HepG2 (cell line): Measurements from ENCODE around the gene TXNL4A. TPM values are rescaled to one million over a fixed set of nuclear protein-coding genes. Genes with fewer than 3 reads are reported as not detected.

Experiments
- AHDC1 ChIP-seq: sonication (generic); formaldehyde crosslinking; IDR thresholded peaks from 2 replicates; pipeline ENCODE4 v1.5.1; 2020; ENCODE audit warnings: mild to moderate bottlenecking, missing genetic modification reagents, borderline replicate concordance
- ARNT ChIP-seq: fragments of 450-650 bp; IDR thresholded peaks from 2 replicates; pipeline ENCODE4 v1.6.1; 2017
- ELF3 ChIP-seq: IDR thresholded peaks from 2 replicates; pipeline ENCODE4 v1.6.1; 2016; ENCODE audit warnings: missing genetic modification reagents, missing compliant biosample characterization
- FOSL2 ChIP-seq: sonication (generic); formaldehyde crosslinking; IDR thresholded peaks from 2 replicates; pipeline ENCODE4 v1.4.0; 2020; ENCODE audit warnings: missing genetic modification reagents
- GMEB1 ChIP-seq: sonication (generic); formaldehyde crosslinking; IDR thresholded peaks from 2 replicates; pipeline ENCODE4 v1.5.1; 2020; ENCODE audit warnings: missing genetic modification reagents, mild to moderate bottlenecking, borderline replicate concordance
- GTF2F1 ChIP-seq: fragments of 150-350 bp; IDR thresholded peaks from 2 replicates; pipeline ENCODE4 v1.6.1; 2014; ENCODE audit warnings: low read length
- MXI1 ChIP-seq: IDR thresholded peaks from 3 replicates; pipeline ENCODE4 v1.6.1; 2012; ENCODE audit warnings: low read depth, low read length, inconsistent platforms, borderline replicate concordance
- PAWR ChIP-seq: sonication (generic); formaldehyde crosslinking; IDR thresholded peaks from 2 replicates; pipeline ENCODE4 v1.4.0; 2020; ENCODE audit warnings: missing genetic modification reagents, mild to moderate bottlenecking, borderline replicate concordance
- RORA ChIP-seq: sonication (generic); formaldehyde crosslinking; IDR thresholded peaks from 2 replicates; pipeline ENCODE4 v1.5.0; 2020; ENCODE audit warnings: mild to moderate bottlenecking, missing genetic modification reagents, moderate library complexity
- SALL2 ChIP-seq: sonication (generic); formaldehyde crosslinking; IDR thresholded peaks from 2 replicates; pipeline ENCODE4 v1.8.1; 2023; ENCODE audit warnings: mild to moderate bottlenecking, missing genetic modification reagents, inconsistent platforms
- SMAD1 ChIP-seq: sonication (generic); formaldehyde crosslinking; IDR thresholded peaks from 2 replicates; pipeline ENCODE4 v1.4.0; 2020; ENCODE audit warnings: missing genetic modification reagents, low read depth, mild to moderate bottlenecking, borderline replicate concordance
- SRSF1 ChIP-seq: fragments of 200-400 bp; formaldehyde crosslinking; optimal IDR thresholded peaks from 2 replicates; pipeline ENCODE3; 2017; ENCODE audit warnings: mild to moderate bottlenecking, low read depth, low read length, moderate library complexity
- ZBTB21 ChIP-seq: sonication (generic); formaldehyde crosslinking; IDR thresholded peaks from 2 replicates; pipeline ENCODE4 v1.4.0; 2020; ENCODE audit warnings: missing genetic modification reagents
- ZNF329 ChIP-seq: sonication (generic); formaldehyde crosslinking; IDR thresholded peaks from 2 replicates; pipeline ENCODE4 v1.9.0; 2021; ENCODE audit warnings: low read depth, mild to moderate bottlenecking, missing genetic modification reagents
- ZNF660 ChIP-seq: sonication (generic); formaldehyde crosslinking; IDR thresholded peaks from 2 replicates; pipeline ENCODE4 v1.5.1; 2020; ENCODE audit warnings: mild to moderate bottlenecking, low read depth, missing genetic modification reagents, borderline replicate concordance
- ZNF781 ChIP-seq: sonication (generic); formaldehyde crosslinking; IDR thresholded peaks from 2 replicates; pipeline ENCODE4 v1.5.1; 2020; ENCODE audit warnings: borderline replicate concordance, mild to moderate bottlenecking, missing genetic modification reagents; ENCODE audit errors: not compliant biosample characterization
- polyA plus RNA-seq, 8 experiments: library from polyadenylated mRNA; depleted of rRNA in 3 of 8; stranded (reverse) in 7 of 8; unstranded in 1 of 8; fragments of >200 nt; fragmentation: Illumina TruSeq in 4 of 8; extraction: Trizol in 4 of 8; gene quantifications; 2 replicates each; pipeline versions ENCODE4 v1.2.1 to v1.2.3, GENCODE V29; 2011 to 2016; ENCODE audit warnings: low read depth in 4 of 8, missing spikeins in 1 of 8, mixed read lengths in 1 of 8; ENCODE audit not compliant: insufficient read depth in 1 of 8
- total RNA-seq, 5 experiments: library from RNA; depleted of rRNA; stranded (reverse); fragments of >200 nt; fragmentation: Illumina TruSeq; extraction: Trizol; gene quantifications; 2 replicates each; pipeline ENCODE4 v1.2.3, GENCODE V29; 2016; ENCODE audit warnings: low read depth in 1 of 5
- TF ChIP-seq, protein P1 (sequence below), 2 experiments: IDR thresholded peaks; 2 replicates each; pipeline ENCODE4 v1.6.1; 2011 to 2012; ENCODE audit warnings: low read length in 2 of 2, borderline replicate concordance in 1 of 2, low read depth in 1 of 2, mild to moderate bottlenecking in 1 of 2, moderate library complexity in 1 of 2
- TF ChIP-seq, protein P2 (sequence below): sonication (generic); formaldehyde crosslinking; IDR thresholded peaks from 2 replicates; pipeline ENCODE4 v1.5.0; 2020; ENCODE audit warnings: missing genetic modification reagents, mild to moderate bottlenecking, borderline replicate concordance

The TXNL4A gene
- total and polyA plus RNA-seq, 2 of the 13 experiments (the other 11 are each of a cell fraction or from before 2014, with no cell fraction given) = 172 to 202 TPM

- TF ChIP-seq, protein P1, sequence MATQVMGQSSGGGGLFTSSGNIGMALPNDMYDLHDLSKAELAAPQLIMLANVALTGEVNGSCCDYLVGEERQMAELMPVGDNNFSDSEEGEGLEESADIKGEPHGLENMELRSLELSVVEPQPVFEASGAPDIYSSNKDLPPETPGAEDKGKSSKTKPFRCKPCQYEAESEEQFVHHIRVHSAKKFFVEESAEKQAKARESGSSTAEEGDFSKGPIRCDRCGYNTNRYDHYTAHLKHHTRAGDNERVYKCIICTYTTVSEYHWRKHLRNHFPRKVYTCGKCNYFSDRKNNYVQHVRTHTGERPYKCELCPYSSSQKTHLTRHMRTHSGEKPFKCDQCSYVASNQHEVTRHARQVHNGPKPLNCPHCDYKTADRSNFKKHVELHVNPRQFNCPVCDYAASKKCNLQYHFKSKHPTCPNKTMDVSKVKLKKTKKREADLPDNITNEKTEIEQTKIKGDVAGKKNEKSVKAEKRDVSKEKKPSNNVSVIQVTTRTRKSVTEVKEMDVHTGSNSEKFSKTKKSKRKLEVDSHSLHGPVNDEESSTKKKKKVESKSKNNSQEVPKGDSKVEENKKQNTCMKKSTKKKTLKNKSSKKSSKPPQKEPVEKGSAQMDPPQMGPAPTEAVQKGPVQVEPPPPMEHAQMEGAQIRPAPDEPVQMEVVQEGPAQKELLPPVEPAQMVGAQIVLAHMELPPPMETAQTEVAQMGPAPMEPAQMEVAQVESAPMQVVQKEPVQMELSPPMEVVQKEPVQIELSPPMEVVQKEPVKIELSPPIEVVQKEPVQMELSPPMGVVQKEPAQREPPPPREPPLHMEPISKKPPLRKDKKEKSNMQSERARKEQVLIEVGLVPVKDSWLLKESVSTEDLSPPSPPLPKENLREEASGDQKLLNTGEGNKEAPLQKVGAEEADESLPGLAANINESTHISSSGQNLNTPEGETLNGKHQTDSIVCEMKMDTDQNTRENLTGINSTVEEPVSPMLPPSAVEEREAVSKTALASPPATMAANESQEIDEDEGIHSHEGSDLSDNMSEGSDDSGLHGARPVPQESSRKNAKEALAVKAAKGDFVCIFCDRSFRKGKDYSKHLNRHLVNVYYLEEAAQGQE (IDR thresholded peaks at IDR 0.05; ENCODE audit: borderline replicate concordance in 1 of 2, low read depth in 1 of 2, low read length in 2 of 2) = no peak
- TF ChIP-seq ELF3 (CRISPR knock-in tag) (peak; percentile 92), SRSF1 (no peak), PAWR (CRISPR knock-in tag) (no peak), ZBTB21 (CRISPR knock-in tag) (0 out of 2 replicates have a peak, but pooled peaks have one; percentile 18), RORA (CRISPR knock-in tag) (no peak), SALL2 (CRISPR knock-in tag) (no peak), ARNT (no peak), ZNF329 (CRISPR knock-in tag) (no peak), GMEB1 (CRISPR knock-in tag) (no peak), ZNF660 (CRISPR knock-in tag) (no peak), ZNF781 (CRISPR knock-in tag) (no peak), FOSL2 (CRISPR knock-in tag) (peak; percentile 50), GTF2F1 (no peak), SMAD1 (CRISPR knock-in tag) (no peak), AHDC1 (CRISPR knock-in tag) (no peak), MXI1 (peak; percentile 82; the same call in 1 of the 3 replicates)
- TF ChIP-seq, protein P2, sequence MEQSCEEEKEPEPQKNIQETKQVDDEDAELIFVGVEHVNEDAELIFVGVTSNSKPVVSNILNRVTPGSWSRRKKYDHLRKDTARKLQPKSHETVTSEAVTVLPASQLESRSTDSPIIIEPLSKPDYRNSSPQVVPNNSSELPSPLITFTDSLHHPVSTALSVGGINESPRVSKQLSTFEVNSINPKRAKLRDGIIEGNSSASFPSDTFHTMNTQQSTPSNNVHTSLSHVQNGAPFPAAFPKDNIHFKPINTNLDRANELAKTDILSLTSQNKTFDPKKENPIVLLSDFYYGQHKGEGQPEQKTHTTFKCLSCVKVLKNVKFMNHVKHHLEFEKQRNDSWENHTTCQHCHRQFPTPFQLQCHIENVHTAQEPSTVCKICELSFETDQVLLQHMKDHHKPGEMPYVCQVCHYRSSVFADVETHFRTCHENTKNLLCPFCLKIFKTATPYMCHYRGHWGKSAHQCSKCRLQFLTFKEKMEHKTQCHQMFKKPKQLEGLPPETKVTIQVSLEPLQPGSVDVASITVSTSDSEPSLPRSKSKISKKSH (CRISPR knock-in tag) = no peak
These were observed 54.6 kb downstream of the TXNL4A start (continued) for GRCh38 chr18:79933765-79934164.
